HG02943 (cell line): Measurements from ENCODE around the gene NHLRC1.

Experiments
- ATAC-seq: cut with Tn5 transposase; IDR thresholded peaks from one replicate; pipeline ENCODE4 v1.9.1; 2021; ENCODE audit warnings: mild to moderate bottlenecking, low read depth, moderate library complexity; ENCODE audit not compliant: unreplicated experiment

NHLRC1 gene

GRCh38 chr6:18139935-18140621 is 17.6 kb upstream of the NHLRC1 start:
- ATAC-seq, result no peak

GRCh38 chr6:18138906-18139305 is 16.4 kb upstream of the NHLRC1 start:
- no peak for ATAC-seq

GRCh38 chr6:18136260-18136659 is 13.8 kb upstream of the NHLRC1 start:
- ATAC-seq, result no peak

GRCh38 chr6:18135171-18135570 is 12.7 kb upstream of the NHLRC1 start:
- no peak for ATAC-seq

GRCh38 chr6:18132346-18132745 is 9.9 kb upstream of the NHLRC1 start:
- ATAC-seq, result no peak

- no peak for ATAC-seq
Observed at GRCh38 chr6:18126121-18126520, 3.6 kb upstream of the NHLRC1 start.

- ATAC-seq, result no peak
Observed at GRCh38 chr6:18121580-18122127, 823 bp downstream of the NHLRC1 start.

GRCh38 chr6:18119236-18119635 is 3.2 kb downstream of the NHLRC1 start:
- ATAC-seq, result no peak

GRCh38 chr6:18118330-18118729 is 4.1 kb downstream of the NHLRC1 start:
- ATAC-seq, result no peak

GRCh38 chr6:18117136-18117535 is 5.3 kb downstream of the NHLRC1 start:
- ATAC-seq, result no peak

GRCh38 chr6:18115356-18115755 is 7.1 kb downstream of the NHLRC1 start:
- ATAC-seq, result no peak

- ATAC-seq, result no peak
Observed at GRCh38 chr6:18110162-18110561, 12.3 kb downstream of the NHLRC1 start.

GRCh38 chr6:18107061-18107460 is 15.4 kb downstream of the NHLRC1 start:
- ATAC-seq, result no peak

- no peak for ATAC-seq
Observed at GRCh38 chr6:18102783-18103509, 19.5 kb downstream of the NHLRC1 start.

GRCh38 chr6:18101873-18102272 is 20.6 kb downstream of the NHLRC1 start:
- ATAC-seq, result no peak

GRCh38 chr6:18101271-18101670 is 21.2 kb downstream of the NHLRC1 start:
- no peak for ATAC-seq

- no peak for ATAC-seq
Observed at GRCh38 chr6:18100296-18100695, 22.2 kb downstream of the NHLRC1 start.

- no peak for ATAC-seq
Observed at GRCh38 chr6:18099511-18099910, 23.0 kb downstream of the NHLRC1 start.

- ATAC-seq, result no peak
Observed at GRCh38 chr6:18096423-18096822, 26.1 kb downstream of the NHLRC1 start.

- ATAC-seq, result no peak
Observed at GRCh38 chr6:18091382-18091781, 31.1 kb downstream of the NHLRC1 start.

- ATAC-seq, result no peak
Observed at GRCh38 chr6:18090349-18090786, 32.1 kb downstream of the NHLRC1 start.
